IMR-90 (cell line): ENCODE data around the gene ATG101. TPM values are rescaled to one million over a fixed set of nuclear protein-coding genes. Genes with fewer than 3 reads are reported as not detected.

Source experiments
- ATAC-seq: fragments of 200-7000 bp; cut with Tn5 transposase; 2 replicates; pipeline ENCODE4 v1.9.1; 2020; ENCODE audit warnings: low read depth, mild to moderate bottlenecking, moderate library complexity
- BruUV-seq: library from RNA; stranded (reverse); fragments of 400-500 nt; replicated peaks from 2 replicates; lab custom pipeline; 2021; lab: Mats Ljungman, UMichigan
- CTCF ChIA-PET: fragments of 300-600 bp; formaldehyde crosslinking; extraction: SDS; loops from one replicate; lab custom pipeline; 2021; ENCODE audit warnings: antibody characterized with exemption; lab: Yijun Ruan, JAX
- POLR2A ChIA-PET: fragments of 300-600 bp; sonication (Branson Sonifier 250); formaldehyde crosslinking; loops from one replicate; lab custom pipeline; 2022; ENCODE audit warnings: antibody characterized with exemption; ENCODE audit not compliant: unreplicated experiment; lab: Charles Lee
- DNase-seq: peaks from one replicate; pipeline ENCODE4 v3.0.0; 2013
- H2AFZ ChIP-seq: replicated peaks from 2 replicates; pipeline ENCODE3; 2013; ENCODE audit warnings: low read length, mild to moderate bottlenecking; ENCODE audit not compliant: poor library complexity
- H2AK5ac ChIP-seq: 2 replicates; pipeline ENCODE4 v1.6.1; 2013; ENCODE audit warnings: low read depth, low read length, inconsistent platforms
- H2AK9ac ChIP-seq: replicated peaks from 2 replicates; pipeline ENCODE3; 2013; ENCODE audit warnings: mild to moderate bottlenecking, low read depth, low read length, moderate library complexity; ENCODE audit not compliant: poor library complexity
- H2BK120ac ChIP-seq: 2 replicates; pipeline ENCODE4 v1.6.1; 2013; ENCODE audit warnings: low read depth, low read length, inconsistent platforms
- H2BK15ac ChIP-seq: 3 replicates; pipeline ENCODE4 v1.6.1; 2013; ENCODE audit warnings: low read depth, low read length, inconsistent platforms
- H2BK20ac ChIP-seq: 2 replicates; pipeline ENCODE4 v1.6.1; 2013; ENCODE audit warnings: low read depth, mild to moderate bottlenecking, inconsistent platforms, low read length, moderate library complexity
- H2BK5ac ChIP-seq: 2 replicates; pipeline ENCODE4 v1.6.1; 2013; ENCODE audit warnings: mild to moderate bottlenecking, low read depth, low read length, inconsistent platforms; ENCODE audit not compliant: poor library complexity, severe bottlenecking
- H3K14ac ChIP-seq: replicated peaks from 2 replicates; pipeline ENCODE4 v1.6.1; 2013; ENCODE audit warnings: low read depth, low read length, inconsistent platforms
- H3K18ac ChIP-seq: 2 replicates; pipeline ENCODE4 v1.6.1; 2013; ENCODE audit warnings: low read depth, low read length, control low read depth
- H3K23ac ChIP-seq: 2 replicates; pipeline ENCODE4 v1.6.1; 2013; ENCODE audit warnings: low read depth, low read length, inconsistent platforms
- H3K27ac ChIP-seq: 2 replicates; pipeline ENCODE4 v1.5.1; 2013; ENCODE audit warnings: mild to moderate bottlenecking, control low read depth, low read length; ENCODE audit not compliant: insufficient read depth
- H3K27me3 ChIP-seq: 2 replicates; pipeline ENCODE4 v1.6.1; 2013; ENCODE audit warnings: low read length; ENCODE audit not compliant: control insufficient read depth, insufficient read depth
- H3K36me3 ChIP-seq: 2 replicates; pipeline ENCODE4 v1.6.1; 2013; ENCODE audit warnings: low read length, mixed read lengths; ENCODE audit not compliant: control insufficient read depth, insufficient read depth
- H3K4ac ChIP-seq: 2 replicates; pipeline ENCODE4 v1.6.1; 2013; ENCODE audit warnings: low read depth, low read length, inconsistent platforms
- H3K4me1 ChIP-seq: 2 replicates; pipeline ENCODE4 v1.6.1; 2013; ENCODE audit warnings: low read length, mixed read lengths; ENCODE audit not compliant: control insufficient read depth, insufficient read depth
- H3K4me2 ChIP-seq: 2 replicates; pipeline ENCODE4 v1.6.1; 2013; ENCODE audit warnings: low read depth, mild to moderate bottlenecking, control low read depth, low read length, moderate library complexity
- H3K4me3 ChIP-seq: 2 replicates; pipeline ENCODE4 v1.5.1; 2013; ENCODE audit warnings: low read depth, mild to moderate bottlenecking, control low read depth, low read length, moderate library complexity; ENCODE audit not compliant: insufficient read depth
- H3K56ac ChIP-seq: 2 replicates; pipeline ENCODE4 v1.6.1; 2013; ENCODE audit warnings: low read length, inconsistent platforms; ENCODE audit not compliant: insufficient read depth; ENCODE audit errors: extremely low read depth
- H3K79me1 ChIP-seq, 2 experiments: 2 replicates each; pipeline ENCODE4 v1.6.1; 2013; ENCODE audit warnings: low read length in 2 of 2, inconsistent platforms in 1 of 2, low read depth in 1 of 2
- H3K9ac ChIP-seq: 2 replicates; pipeline ENCODE4 v1.6.1; 2013; ENCODE audit warnings: low read depth, low read length, control low read depth
- H3K9me1 ChIP-seq: 2 replicates; pipeline ENCODE4 v1.6.1; 2013; ENCODE audit warnings: low read length, inconsistent platforms; ENCODE audit not compliant: insufficient read depth
- H3K9me3 ChIP-seq: 2 replicates; pipeline ENCODE4 v1.6.1; 2013; ENCODE audit warnings: low read length; ENCODE audit not compliant: control insufficient read depth, insufficient read depth
- H4K20me1 ChIP-seq: 2 replicates; pipeline ENCODE4 v1.6.1; 2013; ENCODE audit warnings: low read length, inconsistent platforms; ENCODE audit not compliant: insufficient read depth
- H4K5ac ChIP-seq: 2 replicates; pipeline ENCODE4 v1.6.1; 2013; ENCODE audit warnings: mild to moderate bottlenecking, low read depth, low read length, control low read depth
- H4K8ac ChIP-seq, 2 experiments: 2 replicates each; pipeline ENCODE4 v1.6.1; 2013; ENCODE audit warnings: low read depth in 2 of 2, low read length in 2 of 2, control low read depth in 1 of 2, inconsistent platforms in 1 of 2
- H4K91ac ChIP-seq: 2 replicates; pipeline ENCODE4 v1.6.1; 2013; ENCODE audit warnings: low read depth, low read length, inconsistent platforms; ENCODE audit not compliant: insufficient read depth
- CEBPB ChIP-seq: IDR thresholded peaks from 2 replicates; pipeline ENCODE4 v1.6.1; 2012; ENCODE audit warnings: low read depth, low read length, improper control_type of control experiment
- CTCF ChIP-seq: conservative IDR thresholded peaks from 2 replicates; pipeline ENCODE4 v1.5.1; 2012; ENCODE audit warnings: mild to moderate bottlenecking, low read depth, low read length, improper control_type of control experiment
- ELK1 ChIP-seq: fragments of 150-350 bp; IDR thresholded peaks from 2 replicates; pipeline ENCODE4 v1.6.1; 2016; ENCODE audit warnings: low read depth, mild to moderate bottlenecking, low read length, moderate library complexity, borderline replicate concordance
- FOS ChIP-seq: fragments of 150-350 bp; IDR thresholded peaks from 2 replicates; pipeline ENCODE4 v1.6.1; 2016; ENCODE audit warnings: low read depth, low read length
- MXI1 ChIP-seq: IDR thresholded peaks from 2 replicates; pipeline ENCODE4 v1.6.1; 2012; ENCODE audit warnings: low read depth, mild to moderate bottlenecking, low read length, moderate library complexity, borderline replicate concordance
- NFE2L2 ChIP-seq: fragments of 150-350 bp; IDR thresholded peaks from 2 replicates; pipeline ENCODE4 v1.6.1; 2016; ENCODE audit warnings: low read depth, mild to moderate bottlenecking, low read length
- RCOR1 ChIP-seq: IDR thresholded peaks from 2 replicates; pipeline ENCODE4 v1.6.1; 2012; ENCODE audit warnings: mild to moderate bottlenecking, low read length, improper control_type of control experiment; ENCODE audit not compliant: insufficient replicate concordance
- RFX5 ChIP-seq: IDR thresholded peaks from 2 replicates; pipeline ENCODE4 v1.8.0; 2012; ENCODE audit warnings: low read depth, mild to moderate bottlenecking, low read length, moderate library complexity
- SMC3 ChIP-seq: fragments of 150-350 bp; IDR thresholded peaks from 2 replicates; pipeline ENCODE4 v1.6.1; 2016; ENCODE audit warnings: low read depth, mild to moderate bottlenecking, antibody characterized with exemption, low read length, moderate library complexity
- USF2 ChIP-seq: fragments of 150-350 bp; IDR thresholded peaks from 2 replicates; pipeline ENCODE4 v1.6.1; 2017; ENCODE audit warnings: mild to moderate bottlenecking, antibody characterized with exemption, low read length, low read depth
- WGBS, 2 experiments: methylation state at CpG; one replicate each; pipeline versions ENCODE4 v1.1.5 to v1.1.7; 2013; ENCODE audit warnings: missing lambda C conversion rate in 2 of 2; ENCODE audit not compliant: insufficient read length in 1 of 2; ENCODE audit errors: extremely low coverage in 2 of 2; 5-methylcytosine and 5-hydroxymethylcytosine counted together
- dilution Hi-C: fragments of 300-500 bp; cut with HindIII; formaldehyde crosslinking; loops from one replicate; pipeline ENCODE4 v1.14.3; 2018; ENCODE audit warnings: low sequenced_read_pairs; ENCODE audit not compliant: unreplicated experiment
- in situ Hi-C: fragments of 300-500 bp; cut with MboI; formaldehyde crosslinking; loops from 3 replicates; pipeline ENCODE4 v1.14.3; 2019; ENCODE audit warnings: low sequenced_read_pairs, inconsistent platforms, mixed read lengths
- intact Hi-C: fragments of 100-400 bp; cut with micrococcal nuclease; formaldehyde crosslinking; loops from 2 replicates; pipeline ENCODE4 v1.10.0; 2022
- polyA plus RNA-seq, 3 experiments: library from polyadenylated mRNA; depleted of rRNA; stranded (reverse); fragments of >200 nt; gene quantifications; 2 replicates each; pipeline ENCODE4 v1.2.3, GENCODE V29; 2012; ENCODE audit warnings: low replicate concordance in 1 of 3
- total RNA-seq: library from RNA; depleted of rRNA; stranded (reverse); fragments of >200 nt; gene quantifications from 2 replicates; pipeline ENCODE4 v1.2.3, GENCODE V29; 2012

ATG101 gene
- total and polyA plus RNA-seq, 2 of the 4 experiments (the other 2 are of a cell fraction) = 93.9 to 167 TPM

- no peak overlapping the region for H2BK120ac ChIP-seq
- no peaks in the 10 kb centered on the region for H3K9me1 ChIP-seq
- H4K20me1 ChIP-seq = no peaks in the 10 kb centered on the region
- H3K36me3 ChIP-seq = no peaks in the 10 kb centered on the region
- no peaks in the 10 kb centered on the region for H3K4me1 ChIP-seq
- H3K18ac ChIP-seq = no peak overlapping the region
- H3K4ac ChIP-seq = no peak overlapping the region
- H3K79me1 ChIP-seq = no peaks in the 10 kb centered on the region
- no peak for ATAC-seq
- no peak overlapping the region for H2BK20ac ChIP-seq
- no peak overlapping the region for H3K23ac ChIP-seq
- H4K91ac ChIP-seq = no peak overlapping the region
- CTCF ChIA-PET = interaction anchor here (1.3 kb wide), 1 partner anchor 65 kb away, joined by 4 read pairs; no protein-coding TSS in a partner anchor
- H3K14ac ChIP-seq = no peak overlapping the region
- in situ Hi-C loops (no loop called here), dilution Hi-C loops (no loop called here), intact Hi-C loops (no loop called here)
- H2BK15ac ChIP-seq = no peak overlapping the region
- no peak overlapping the region for H2AK9ac ChIP-seq
- H2AFZ ChIP-seq = no peak overlapping the region
- H2AK5ac ChIP-seq = no peak overlapping the region
- WGBS, 2 experiments = 68% methylated on average over 8 of the region's 10 CpGs; no CpG with 5 or more reads in 1 of the 2 experiments
- no peak overlapping the region for H4K5ac ChIP-seq
- H3K27me3 ChIP-seq = peaks cover 28% of the 10 kb centered on the region
- H2BK5ac ChIP-seq = no peak overlapping the region
- no peak overlapping the region for H3K4me3 ChIP-seq
- BruUV-seq = no TSS peak
- no peak overlapping the region for H3K56ac ChIP-seq
- DNase-seq = no peak
- no peak overlapping the region for H4K8ac ChIP-seq
- no peaks in the 10 kb centered on the region for H3K9me3 ChIP-seq
- no peak overlapping the region for H3K9ac ChIP-seq
- no peak overlapping the region for H3K27ac ChIP-seq
- no peak for TF ChIP-seq ELK1
- no peak for TF ChIP-seq USF2
- TF ChIP-seq CEBPB = no peak
- no peak for TF ChIP-seq CTCF
- TF ChIP-seq RFX5 = no peak
- no peak for TF ChIP-seq FOS
- TF ChIP-seq SMC3 = no peak
- TF ChIP-seq NFE2L2 = no peak
- no peak for TF ChIP-seq RCOR1
- TF ChIP-seq MXI1 = no peak
- H3K4me2 ChIP-seq = no peak overlapping the region
- POLR2A ChIA-PET = no interaction called here
Measured at GRCh38 chr12:52090291-52090690, 20.5 kb downstream of the ATG101 start.
